PC-9 (cell line): ENCODE measurements around the gene XPC. TPM values are rescaled to one million over a fixed set of nuclear protein-coding genes. Genes with fewer than 3 reads are reported as not detected.

Experiments
- BruUV-seq: library from RNA; stranded (reverse); fragments of 400-500 nt; replicated peaks from 2 replicates; lab custom pipeline; 2021; lab: Mats Ljungman, UMichigan
- CTCF ChIA-PET: fragments of 300-600 bp; sonication (Branson Sonifier 250); formaldehyde crosslinking; loops from one replicate; lab custom pipeline; 2022; ENCODE audit warnings: antibody characterized with exemption; lab: Charles Lee
- POLR2A ChIA-PET: fragments of 300-600 bp; sonication (Branson Sonifier 250); formaldehyde crosslinking; loops from one replicate; lab custom pipeline; 2022; ENCODE audit warnings: antibody characterized with exemption; ENCODE audit not compliant: unreplicated experiment; lab: Charles Lee
- DNase-seq, 2 experiments: peaks; one replicate each; pipeline versions ENCODE4 v3.0.0 to v3.0.0-alpha.2; 2015 to 2022; ENCODE audit warnings: mixed read lengths in 1 of 2
- H2AFZ ChIP-seq: fragments of 200-600 bp; sonication (generic); 2 replicates; pipeline ENCODE4 v1.8.1; 2017; ENCODE audit warnings: antibody characterized with exemption
- H3F3A ChIP-seq: fragments of 200-600 bp; sonication (generic); 2 replicates; pipeline ENCODE4 v1.8.1; 2017; ENCODE audit warnings: antibody characterized with exemption, mild to moderate bottlenecking, low read depth; ENCODE audit not compliant: insufficient read depth
- H3K27ac ChIP-seq: fragments of 200-600 bp; sonication (generic); 2 replicates; pipeline ENCODE4 v1.6.1; 2016; ENCODE audit warnings: mixed run types
- H3K27me3 ChIP-seq: fragments of 200-600 bp; sonication (generic); 2 replicates; pipeline ENCODE4 v1.6.1; 2016; ENCODE audit warnings: low read depth, mixed run types; ENCODE audit not compliant: insufficient read depth
- H3K36me3 ChIP-seq: fragments of 200-600 bp; sonication (generic); 2 replicates; pipeline ENCODE4 v1.6.1; 2016; ENCODE audit warnings: low read depth, mixed run types
- H3K4me1 ChIP-seq: fragments of 200-600 bp; sonication (generic); replicated peaks from 2 replicates; pipeline ENCODE4 v1.6.1; 2016; ENCODE audit warnings: mixed run types; ENCODE audit not compliant: insufficient read depth
- H3K4me2 ChIP-seq: fragments of 200-600 bp; sonication (generic); 2 replicates; pipeline ENCODE4 v1.6.1; 2017; ENCODE audit warnings: mixed run types
- H3K4me3 ChIP-seq: fragments of 200-600 bp; sonication (generic); 2 replicates; pipeline ENCODE4 v1.6.1; 2016; ENCODE audit warnings: mixed run types
- H3K79me2 ChIP-seq: fragments of 200-600 bp; sonication (generic); 2 replicates; pipeline ENCODE4 v1.6.1; 2017; ENCODE audit warnings: low read depth, mixed run types
- H3K9me2 ChIP-seq: fragments of 200-600 bp; sonication (generic); 2 replicates; pipeline ENCODE4 v1.8.1; 2017; ENCODE audit warnings: mild to moderate bottlenecking; ENCODE audit not compliant: insufficient read depth
- H3K9me3 ChIP-seq: fragments of 200-600 bp; sonication (generic); 2 replicates; pipeline ENCODE4 v1.8.1; 2016; ENCODE audit warnings: low read depth; ENCODE audit not compliant: insufficient read depth
- H4K20me1 ChIP-seq: fragments of 200-600 bp; sonication (generic); 2 replicates; pipeline ENCODE4 v1.8.1; 2017; ENCODE audit not compliant: insufficient read depth
- EZH2 ChIP-seq: fragments of 200-600 bp; sonication (generic); IDR thresholded peaks from 2 replicates; pipeline ENCODE4 v1.8.0; 2017; ENCODE audit warnings: antibody characterized with exemption, low read depth
- intact Hi-C: fragments of 100-400 bp; cut with micrococcal nuclease; formaldehyde crosslinking; loops from one replicate; pipeline ENCODE4 v1.10.0; 2022; ENCODE audit not compliant: unreplicated experiment
- total RNA-seq: library from RNA; stranded (reverse); gene quantifications from 2 replicates; pipeline ENCODE4 v1.2.3, GENCODE V29; 2021
- TF ChIP-seq, protein P1 (sequence below): fragments of 200-600 bp; sonication (generic); conservative IDR thresholded peaks from 2 replicates; pipeline ENCODE4 v1.6.1; 2017; ENCODE audit warnings: mixed run types, antibody characterized with exemption, mild to moderate bottlenecking, moderate library complexity

XPC gene
- total RNA-seq, 1 experiment from 2014 or later = 27.1 TPM

DNA sequence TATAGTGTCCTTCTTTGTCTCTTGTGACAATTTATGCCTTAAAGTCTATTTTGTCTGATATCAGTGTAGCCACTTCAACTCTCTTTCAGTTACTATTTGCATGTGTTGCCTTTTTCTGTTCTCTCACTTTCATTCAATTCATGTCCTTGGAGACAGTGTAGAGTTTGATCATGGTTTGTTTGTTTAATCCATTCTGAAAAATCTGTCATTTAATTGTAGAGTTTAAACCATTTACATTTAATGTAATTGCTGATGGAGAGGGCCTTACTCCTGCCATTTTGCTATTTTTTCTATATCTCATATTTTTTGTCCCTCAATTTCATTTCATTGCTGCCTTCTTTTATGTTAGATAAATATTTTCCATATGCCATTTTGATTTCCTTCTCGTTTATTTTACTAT is 42.5 kb upstream of the XPC start:
- H3K36me3 ChIP-seq = no peaks in the 10 kb centered on the region
- H3F3A ChIP-seq = peaks cover 36% of the 10 kb centered on the region
- no peak overlapping the region for H2AFZ ChIP-seq
- ChIA-PET POLR2A (no interaction called here), CTCF (no interaction called here)
- H4K20me1 ChIP-seq = no peaks in the 10 kb centered on the region
- H3K9me3 ChIP-seq = peaks cover 26% of the 10 kb centered on the region
- H3K27ac ChIP-seq = no peak overlapping the region
- intact Hi-C loops = no loop called here
- TF ChIP-seq EZH2 = no peak
- TF ChIP-seq, protein P1, sequence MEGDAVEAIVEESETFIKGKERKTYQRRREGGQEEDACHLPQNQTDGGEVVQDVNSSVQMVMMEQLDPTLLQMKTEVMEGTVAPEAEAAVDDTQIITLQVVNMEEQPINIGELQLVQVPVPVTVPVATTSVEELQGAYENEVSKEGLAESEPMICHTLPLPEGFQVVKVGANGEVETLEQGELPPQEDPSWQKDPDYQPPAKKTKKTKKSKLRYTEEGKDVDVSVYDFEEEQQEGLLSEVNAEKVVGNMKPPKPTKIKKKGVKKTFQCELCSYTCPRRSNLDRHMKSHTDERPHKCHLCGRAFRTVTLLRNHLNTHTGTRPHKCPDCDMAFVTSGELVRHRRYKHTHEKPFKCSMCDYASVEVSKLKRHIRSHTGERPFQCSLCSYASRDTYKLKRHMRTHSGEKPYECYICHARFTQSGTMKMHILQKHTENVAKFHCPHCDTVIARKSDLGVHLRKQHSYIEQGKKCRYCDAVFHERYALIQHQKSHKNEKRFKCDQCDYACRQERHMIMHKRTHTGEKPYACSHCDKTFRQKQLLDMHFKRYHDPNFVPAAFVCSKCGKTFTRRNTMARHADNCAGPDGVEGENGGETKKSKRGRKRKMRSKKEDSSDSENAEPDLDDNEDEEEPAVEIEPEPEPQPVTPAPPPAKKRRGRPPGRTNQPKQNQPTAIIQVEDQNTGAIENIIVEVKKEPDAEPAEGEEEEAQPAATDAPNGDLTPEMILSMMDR = no peak
- H3K4me2 ChIP-seq = no peak overlapping the region
- peaks cover 37% of the 10 kb centered on the region for H3K4me1 ChIP-seq
- no peak for DNase-seq
- H3K4me3 ChIP-seq = no peak overlapping the region
- H3K9me2 ChIP-seq = no peaks in the 10 kb centered on the region
- no peaks in the 10 kb centered on the region for H3K27me3 ChIP-seq
- BruUV-seq = no TSS peak
- H3K79me2 ChIP-seq = no peaks in the 10 kb centered on the region

DNA sequence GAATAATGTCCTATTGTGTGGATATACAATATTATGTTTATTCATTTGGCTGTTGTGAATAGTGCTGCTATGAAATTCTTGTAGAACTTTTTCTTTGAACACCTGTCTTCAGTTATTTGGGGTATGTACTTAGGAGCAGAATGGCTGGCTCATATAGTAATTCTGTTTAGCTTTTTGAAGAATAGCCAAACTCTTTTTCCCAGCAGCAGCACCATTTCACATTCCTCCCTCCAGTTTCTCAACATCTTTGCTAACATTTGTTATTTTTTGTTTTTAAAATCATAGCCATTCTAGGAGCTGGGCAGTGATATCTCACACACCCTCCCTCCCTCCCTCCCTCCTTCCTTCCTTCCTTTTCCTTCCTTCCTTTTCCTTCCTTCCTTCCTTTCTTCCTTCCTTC is 40.0 kb upstream of the XPC start:
- POLR2A ChIA-PET = interaction anchor here (0.6 kb wide), 1 partner anchor 111 kb away, joined by 3 read pairs; no protein-coding TSS in a partner anchor
- DNase-seq = no peak
- Histone ChIP-seq H2AFZ (no peak overlapping the region), H3K9me2 (no peaks in the 10 kb centered on the region), H4K20me1 (no peaks in the 10 kb centered on the region), H3K79me2 (no peaks in the 10 kb centered on the region), H3K36me3 (no peaks in the 10 kb centered on the region), H3K4me3 (no peak overlapping the region), H3K4me2 (no peak overlapping the region), H3K4me1 (peaks cover 13% of the 10 kb centered on the region), H3K27me3 (no peaks in the 10 kb centered on the region), H3F3A (peaks cover 12% of the 10 kb centered on the region; the same call in 1 of the 2 replicates), H3K27ac (no peak overlapping the region), H3K9me3 (peaks cover 26% of the 10 kb centered on the region)
- TF ChIP-seq, protein P1 = no peak
- no peak for TF ChIP-seq EZH2
- intact Hi-C loops = no loop called here
- CTCF ChIA-PET = interaction anchor here (0.6 to 2.1 kb wide), 2 partner anchors 15 to 38 kb away, joined by 3 to 7 read pairs; no protein-coding TSS in a partner anchor
- BruUV-seq = no TSS peak

DNA sequence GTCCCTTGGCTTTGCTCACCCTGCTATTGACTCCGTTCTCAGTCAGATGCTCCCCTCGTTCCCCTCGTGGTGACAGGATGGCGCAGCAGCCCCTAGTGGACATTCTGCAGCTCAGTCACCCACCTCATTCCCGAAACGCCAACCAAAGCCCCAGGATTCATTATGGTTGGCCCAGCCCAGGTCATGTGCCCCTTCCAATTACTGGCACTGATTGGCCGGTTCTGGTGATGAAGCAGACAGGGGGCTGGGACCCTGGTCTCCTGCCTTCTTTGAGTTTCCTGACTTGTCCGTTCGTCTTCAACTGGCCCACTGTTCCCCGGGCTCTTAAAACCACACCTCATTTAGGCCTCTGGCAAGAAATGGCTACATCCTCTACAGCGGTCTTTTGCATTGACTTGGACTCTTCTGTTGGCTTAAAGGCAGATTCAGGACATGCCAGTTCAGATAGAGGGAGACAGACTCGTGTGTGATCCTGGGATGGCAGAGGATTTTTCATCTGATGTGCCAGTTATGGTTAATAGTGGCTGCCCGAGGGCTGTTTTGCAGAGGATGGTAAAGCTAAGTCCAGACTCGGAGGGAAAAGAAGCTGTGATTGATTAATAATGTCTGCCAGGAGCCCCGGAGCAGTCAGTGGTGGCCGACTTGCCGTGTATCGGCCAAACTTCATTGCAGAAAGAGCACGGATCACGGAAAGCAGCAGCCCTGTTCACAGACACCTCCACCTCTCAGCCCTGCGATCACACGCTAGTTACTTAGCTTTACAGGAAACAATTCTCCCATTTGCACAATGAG is 38.1 kb upstream of the XPC start:
- ChIA-PET CTCF (interaction anchor here (0.6 to 2.1 kb wide), 3 partner anchors 12 to 107 kb away, joined by 3 to 7 read pairs (median 3); no protein-coding TSS in a partner anchor), POLR2A (interaction anchor here (0.6 to 0.8 kb wide), 2 partner anchors 11 to 1414 kb away, joined by 6 to 11 read pairs; no protein-coding TSS in a partner anchor)
- Histone ChIP-seq H3K79me2 (no peaks in the 10 kb centered on the region), H3K4me2 (peak overlapping the region; percentile 52), H3K4me1 (0 out of 2 replicates have a peak, but pooled peaks cover 2% of the 10 kb centered on the region), H3K27ac (no peak overlapping the region), H3K36me3 (no peaks in the 10 kb centered on the region), H2AFZ (peak overlapping the region; percentile 66), H3F3A (no peaks in the 10 kb centered on the region), H3K9me3 (peaks cover 19% of the 10 kb centered on the region), H3K9me2 (no peaks in the 10 kb centered on the region), H3K27me3 (no peaks in the 10 kb centered on the region), H3K4me3 (peak overlapping the region; percentile 15; the same call in 1 of the 2 replicates), H4K20me1 (no peaks in the 10 kb centered on the region)
- intact Hi-C loops = loop anchor here (1.0 to 2.0 kb wide), 2 partner anchors 9 to 40 kb away; no protein-coding TSS in a partner anchor
- BruUV-seq = TSS peak; percentile 94
- DNase-seq = peak; percentile 56 to 76
- TF ChIP-seq, protein P1 = peak; percentile 37; the same call in 1 of the 2 replicates
- no peak for TF ChIP-seq EZH2
